Measurements from ENCODE around the gene ZC3H8.

The ZC3H8 gene

GRCh38 chr2:112194482-112194881 lies 60.4 kb downstream of the ZC3H8 start:
- no peak for DNase-seq

- DNase-seq: no peak
These were observed 60.8 kb downstream of the ZC3H8 start for GRCh38 chr2:112194028-112194427.

GRCh38 chr2:112189001-112189556 lies 65.8 kb downstream of the ZC3H8 start:
- no peak for DNase-seq

GRCh38 chr2:112187805-112188596 lies 66.8 kb downstream of the ZC3H8 start:
- no peak for DNase-seq

GRCh38 chr2:112187046-112187715 lies 67.7 kb downstream of the ZC3H8 start:
- DNase-seq: no peak

- no peak for DNase-seq
These were observed 69.7 kb downstream of the ZC3H8 start for GRCh38 chr2:112185131-112185530.

GRCh38 chr2:112184121-112184520 lies 70.7 kb downstream of the ZC3H8 start:
- DNase-seq: no peak

- DNase-seq: no peak
These were observed 71.4 kb downstream of the ZC3H8 start for GRCh38 chr2:112183327-112184025.

- no peak for DNase-seq
These were observed 72.2 kb downstream of the ZC3H8 start for GRCh38 chr2:112182581-112183034.

GRCh38 chr2:112181571-112182290 lies 73.1 kb downstream of the ZC3H8 start:
- no peak for DNase-seq

GRCh38 chr2:112175958-112176573 lies 78.8 kb downstream of the ZC3H8 start:
- DNase-seq: no peak

GRCh38 chr2:112175333-112175732 lies 79.5 kb downstream of the ZC3H8 start:
- DNase-seq: no peak

- no peak for DNase-seq
These were observed 80.5 kb downstream of the ZC3H8 start for GRCh38 chr2:112174383-112174782.

GRCh38 chr2:112173646-112174319 lies 81.1 kb downstream of the ZC3H8 start:
- DNase-seq: no peak

- DNase-seq: no peak
These were observed 84.3 kb downstream of the ZC3H8 start for GRCh38 chr2:112170495-112170894.

GRCh38 chr2:112168422-112169124 lies 86.3 kb downstream of the ZC3H8 start:
- no peak for DNase-seq

GRCh38 chr2:112166806-112167499 lies 87.9 kb downstream of the ZC3H8 start:
- DNase-seq: no peak

- DNase-seq: no peak
These were observed 89.5 kb downstream of the ZC3H8 start for GRCh38 chr2:112165296-112165695.

- DNase-seq: no peak
These were observed 90.0 kb downstream of the ZC3H8 start for GRCh38 chr2:112164876-112165275.

GRCh38 chr2:112163541-112163981 lies 91.3 kb downstream of the ZC3H8 start:
- DNase-seq: no peak
